A673 (cell line): Measurements from ENCODE around the gene MYH10. TPM values are rescaled to one million over a fixed set of nuclear protein-coding genes. Genes with fewer than 3 reads are reported as not detected.

Source experiments
- BruUV-seq: library from RNA; stranded (reverse); fragments of 400-500 nt; replicated peaks from 2 replicates; lab custom pipeline; 2021; lab: Mats Ljungman, UMichigan
- CTCF ChIA-PET: fragments of 300-600 bp; sonication (Branson Sonifier 250); formaldehyde crosslinking; loops from one replicate; lab custom pipeline; 2022; ENCODE audit warnings: antibody characterized with exemption; lab: Charles Lee
- POLR2A ChIA-PET: fragments of 300-600 bp; sonication (Branson Sonifier 250); formaldehyde crosslinking; loops from one replicate; lab custom pipeline; 2022; ENCODE audit warnings: antibody characterized with exemption; ENCODE audit not compliant: low non-redundant PET; lab: Charles Lee
- DNase-seq: peaks from one replicate; pipeline ENCODE4 v3.0.0-alpha.2; 2015; ENCODE audit warnings: low spot score
- H3K27ac ChIP-seq: fragments of 200-600 bp; sonication (generic); 2 replicates; pipeline ENCODE4 v1.5.1; 2016; ENCODE audit warnings: mixed run types, low read depth, mild to moderate bottlenecking, mixed read lengths, antibody characterized with exemption, low read length; ENCODE audit not compliant: poor library complexity, severe bottlenecking
- H3K27me3 ChIP-seq: fragments of 200-600 bp; sonication (generic); replicated peaks from 2 replicates; pipeline ENCODE4 v1.6.1; 2017; ENCODE audit warnings: mixed run types, low read depth, mild to moderate bottlenecking, mixed read lengths, antibody characterized with exemption, low read length; ENCODE audit not compliant: insufficient read depth, poor library complexity
- H3K36me3 ChIP-seq: fragments of 200-600 bp; sonication (generic); 2 replicates; pipeline ENCODE4 v1.6.1; 2016; ENCODE audit warnings: mixed run types, mild to moderate bottlenecking, mixed read lengths, antibody characterized with exemption, low read length; ENCODE audit not compliant: insufficient read depth, poor library complexity, severe bottlenecking
- H3K4me1 ChIP-seq: fragments of 200-600 bp; sonication (generic); 2 replicates; pipeline ENCODE4 v1.6.1; 2017; ENCODE audit warnings: mixed run types, mild to moderate bottlenecking, mixed read lengths, antibody characterized with exemption, low read length; ENCODE audit not compliant: insufficient read depth, poor library complexity, severe bottlenecking
- H3K4me3 ChIP-seq: fragments of 200-600 bp; sonication (generic); 2 replicates; pipeline ENCODE4 v1.5.1; 2016; ENCODE audit warnings: low read depth, mixed run types, mild to moderate bottlenecking, mixed read lengths, low read length; ENCODE audit not compliant: poor library complexity, severe bottlenecking
- H3K9me3 ChIP-seq: fragments of 200-600 bp; sonication (generic); 2 replicates; pipeline ENCODE4 v1.6.1; 2016; ENCODE audit warnings: mixed run types, low read depth, mild to moderate bottlenecking, mixed read lengths, antibody characterized with exemption, low read length; ENCODE audit not compliant: poor library complexity, severe bottlenecking
- CTCF ChIP-seq: fragments of 300-800, 200-600 bp; sonication (generic); conservative IDR thresholded peaks from 2 replicates; pipeline ENCODE4 v1.5.1; 2017; ENCODE audit warnings: low read depth, mild to moderate bottlenecking, antibody characterized with exemption, low read length, moderate library complexity, mixed read lengths
- EZH2 ChIP-seq: fragments of 200-600 bp; sonication (generic); IDR thresholded peaks from 2 replicates; pipeline ENCODE4 v1.6.1; 2017; ENCODE audit warnings: borderline replicate concordance, low read depth, mild to moderate bottlenecking, mixed read lengths, antibody characterized with exemption, low read length; ENCODE audit not compliant: poor library complexity, severe bottlenecking
- intact Hi-C: fragments of 100-400 bp; cut with micrococcal nuclease; formaldehyde crosslinking; loops from one replicate; pipeline ENCODE4 v1.10.0; 2022; ENCODE audit not compliant: unreplicated experiment
- total RNA-seq: library from RNA; stranded (reverse); gene quantifications from 2 replicates; pipeline ENCODE4 v1.2.3, GENCODE V29; 2021

The MYH10 gene
- total RNA-seq, 1 experiment from 2014 or later, result 129 TPM

DNA sequence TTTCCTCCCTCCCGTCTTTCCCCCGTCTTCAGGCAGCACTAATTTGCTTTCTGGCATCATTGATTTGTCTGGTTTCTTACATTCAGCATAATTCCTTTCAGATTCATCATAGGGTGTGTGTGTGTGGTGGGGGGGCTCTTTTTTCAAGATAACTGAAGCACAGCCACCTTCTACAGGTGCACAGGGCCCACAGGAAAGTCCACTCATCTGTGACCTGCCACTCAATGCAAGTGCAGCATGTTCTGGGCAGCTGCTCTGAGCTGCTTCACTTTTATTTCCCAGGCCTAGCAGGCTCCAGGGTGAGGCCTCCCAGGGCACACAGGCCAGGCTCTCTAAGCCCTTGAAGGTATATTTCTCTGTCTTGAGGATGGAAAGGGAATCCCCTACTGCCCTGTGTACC lies 35.2 kb upstream of the MYH10 start:
- H3K4me3 ChIP-seq, result no peak overlapping the region
- DNase-seq, result no peak
- no peaks in the 10 kb centered on the region for H3K4me1 ChIP-seq
- H3K9me3 ChIP-seq, result no peaks in the 10 kb centered on the region
- no TSS peak for BruUV-seq
- no peaks in the 10 kb centered on the region for H3K36me3 ChIP-seq
- POLR2A ChIA-PET, result no interaction called here
- H3K27ac ChIP-seq, result no peak overlapping the region
- no peaks in the 10 kb centered on the region for H3K27me3 ChIP-seq
- CTCF ChIA-PET, result interaction anchor here (0.7 kb wide), 1 partner anchor 608 kb away, joined by 3 read pairs; no protein-coding TSS in a partner anchor
- TF ChIP-seq EZH2 (no peak), CTCF (no peak)
- intact Hi-C loops, result no loop called here

GRCh38 chr17:8664456-8665126 lies 34.1 kb upstream of the MYH10 start:
- Histone ChIP-seq H3K27ac (no peak overlapping the region), H3K9me3 (no peaks in the 10 kb centered on the region), H3K4me3 (no peak overlapping the region), H3K36me3 (no peaks in the 10 kb centered on the region), H3K27me3 (no peaks in the 10 kb centered on the region), H3K4me1 (no peaks in the 10 kb centered on the region)
- ChIA-PET CTCF (interaction anchor here (0.7 kb wide), 2 partner anchors 81 to 607 kb away, joined by 3 to 5 read pairs; no protein-coding TSS in a partner anchor), POLR2A (no interaction called here)
- no peak for TF ChIP-seq EZH2
- no peak for TF ChIP-seq CTCF
- no peak for DNase-seq
- intact Hi-C loops, result no loop called here
- BruUV-seq, result no TSS peak

DNA sequence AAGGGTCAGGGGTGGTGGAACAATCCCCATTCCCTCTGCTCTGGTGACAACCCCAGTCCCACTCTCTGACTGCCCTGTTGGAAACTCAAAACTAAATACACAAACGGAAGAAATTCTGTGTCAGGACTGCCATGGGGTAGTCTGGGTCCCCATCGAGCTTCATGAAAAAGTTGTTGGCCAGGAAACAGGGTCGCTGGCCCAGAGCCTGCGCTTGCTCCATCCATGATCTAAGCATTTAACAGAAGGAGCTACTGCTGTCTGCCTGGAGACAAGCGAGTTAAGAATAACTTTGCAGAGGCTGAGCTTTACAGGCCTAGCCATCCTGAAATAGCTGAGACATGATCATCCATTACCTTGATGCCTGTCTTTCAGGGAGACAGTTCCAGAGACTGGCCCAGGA lies 32.4 kb upstream of the MYH10 start:
- intact Hi-C loops, result no loop called here
- CTCF ChIA-PET, result interaction anchor here (0.6 kb wide), 1 partner anchor 891 kb away, joined by 4 read pairs; no protein-coding TSS in a partner anchor
- POLR2A ChIA-PET, result no interaction called here
- Histone ChIP-seq H3K4me3 (no peak overlapping the region), H3K9me3 (no peaks in the 10 kb centered on the region), H3K27ac (no peak overlapping the region), H3K27me3 (no peaks in the 10 kb centered on the region), H3K4me1 (no peaks in the 10 kb centered on the region), H3K36me3 (no peaks in the 10 kb centered on the region)
- TF ChIP-seq CTCF, result no peak
- TF ChIP-seq EZH2, result no peak
- BruUV-seq, result no TSS peak
- DNase-seq, result no peak
